ELF-1 (cell line): ENCODE results near the gene TBC1D2B.
"Not testable (repeated sequence)": the region's sequence is repeated elsewhere in the genome, so short reads cannot be mapped to it uniquely, and the experiment has no call there.

Experiments used
- DNase-seq: peaks from one replicate; pipeline ENCODE4 v3.0.0-alpha.2; 2016; ENCODE audit warnings: low read depth, low spot score

The TBC1D2B gene

DNA sequence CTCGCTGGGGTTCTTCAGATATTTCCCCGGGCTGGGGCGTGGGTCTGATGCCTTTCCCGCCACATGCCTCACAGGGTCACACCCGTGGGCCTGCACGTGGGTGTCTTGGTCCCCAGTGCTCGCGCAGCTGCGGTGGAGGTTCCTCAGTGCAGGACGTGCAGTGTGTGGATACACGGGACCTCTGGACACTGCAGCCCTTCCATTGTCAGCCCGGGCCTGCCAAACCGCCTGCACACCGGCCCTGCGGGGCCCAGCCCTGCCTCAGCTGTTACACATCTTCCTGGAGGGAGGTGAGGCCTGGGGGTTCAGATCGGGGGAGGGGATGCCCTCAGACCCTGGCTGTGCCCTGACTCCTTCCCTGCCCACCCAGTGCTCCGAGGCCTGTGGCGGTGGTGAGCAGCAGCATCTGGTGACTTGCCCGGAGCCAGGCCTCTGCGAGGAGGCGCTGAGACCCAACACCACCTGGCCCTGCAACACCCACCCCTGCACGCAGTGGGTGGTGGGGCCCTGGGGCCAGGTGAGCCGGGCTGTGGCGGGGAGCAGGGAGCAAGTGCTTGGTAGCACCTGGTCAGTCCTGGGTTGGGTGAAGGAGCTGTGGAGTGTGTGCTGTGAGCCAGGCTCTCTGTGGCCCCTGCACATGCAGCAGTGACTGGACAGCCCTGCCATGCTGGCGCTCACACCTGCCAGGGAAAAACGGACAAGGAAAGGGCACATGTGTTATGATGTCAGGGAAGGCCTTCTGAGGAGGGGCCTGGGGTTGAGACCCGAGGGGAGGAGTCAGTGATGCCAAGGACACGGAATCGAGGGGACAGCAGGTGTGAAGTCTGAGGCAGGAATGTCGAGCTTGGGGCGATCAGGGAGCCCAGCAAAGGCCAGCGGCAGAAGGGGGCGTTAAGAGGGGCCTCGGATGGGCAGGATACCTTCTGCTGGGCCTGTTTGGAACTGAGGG lies 88.9 kb downstream of the TBC1D2B start:
- DNase-seq = no peak

GRCh38 chr15:77987765-77988136 lies 89.8 kb downstream of the TBC1D2B start:
- not testable (repeated sequence) for DNase-seq

GRCh38 chr15:77986891-77987764 lies 90.4 kb downstream of the TBC1D2B start:
- no peak for DNase-seq

GRCh38 chr15:77985931-77986480 lies 91.5 kb downstream of the TBC1D2B start:
- DNase-seq = no peak

DNA sequence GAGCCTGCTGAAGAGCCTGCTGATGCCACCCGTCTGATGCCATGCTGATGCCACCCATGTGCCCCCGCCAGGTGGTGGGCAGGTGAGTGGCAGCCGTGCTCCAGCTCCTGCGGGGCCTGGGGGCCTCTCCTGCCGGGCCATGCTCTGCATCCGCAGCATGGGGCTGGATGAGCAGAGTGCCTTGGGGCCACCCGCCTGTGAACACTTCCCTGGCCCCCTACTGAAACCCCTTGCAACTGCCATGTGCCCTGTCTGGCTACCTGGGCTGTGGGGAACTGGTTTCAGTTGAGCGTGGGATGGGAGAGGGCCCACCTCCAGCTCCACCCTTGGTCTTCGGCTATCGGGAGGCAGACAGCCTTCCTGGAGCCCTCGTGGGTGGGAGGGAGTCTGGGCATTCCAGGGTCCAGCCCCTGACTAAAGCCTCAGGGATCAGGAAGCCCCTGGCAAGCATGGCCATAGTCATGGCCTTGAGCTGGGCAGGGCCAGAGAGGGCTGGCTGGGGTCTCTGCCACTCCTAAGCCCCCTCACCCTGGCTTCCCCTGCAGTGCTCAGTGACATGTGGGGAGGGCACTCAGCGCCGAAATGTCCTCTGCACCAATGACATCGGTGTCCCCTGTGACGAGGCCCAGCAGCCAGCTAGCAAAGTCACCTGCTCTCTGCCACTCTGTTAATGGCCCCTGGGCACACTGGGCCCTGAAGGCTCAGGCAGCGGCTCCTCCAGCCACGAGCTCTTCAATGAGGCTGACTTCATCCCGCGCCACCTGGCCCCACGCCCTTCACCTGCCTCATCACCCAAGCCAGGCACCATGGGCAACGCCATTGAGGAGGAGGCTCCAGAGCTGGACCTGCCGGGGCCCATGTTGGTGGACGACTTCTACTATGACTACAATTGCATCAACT lies 92.2 kb downstream of the TBC1D2B start:
- no peak for DNase-seq

- DNase-seq = no peak
Observed at GRCh38 chr15:77984446-77984861, 93.1 kb downstream of the TBC1D2B start.

- DNase-seq = no peak
Observed at GRCh38 chr15:77983708-77984445, 93.6 kb downstream of the TBC1D2B start.

DNA sequence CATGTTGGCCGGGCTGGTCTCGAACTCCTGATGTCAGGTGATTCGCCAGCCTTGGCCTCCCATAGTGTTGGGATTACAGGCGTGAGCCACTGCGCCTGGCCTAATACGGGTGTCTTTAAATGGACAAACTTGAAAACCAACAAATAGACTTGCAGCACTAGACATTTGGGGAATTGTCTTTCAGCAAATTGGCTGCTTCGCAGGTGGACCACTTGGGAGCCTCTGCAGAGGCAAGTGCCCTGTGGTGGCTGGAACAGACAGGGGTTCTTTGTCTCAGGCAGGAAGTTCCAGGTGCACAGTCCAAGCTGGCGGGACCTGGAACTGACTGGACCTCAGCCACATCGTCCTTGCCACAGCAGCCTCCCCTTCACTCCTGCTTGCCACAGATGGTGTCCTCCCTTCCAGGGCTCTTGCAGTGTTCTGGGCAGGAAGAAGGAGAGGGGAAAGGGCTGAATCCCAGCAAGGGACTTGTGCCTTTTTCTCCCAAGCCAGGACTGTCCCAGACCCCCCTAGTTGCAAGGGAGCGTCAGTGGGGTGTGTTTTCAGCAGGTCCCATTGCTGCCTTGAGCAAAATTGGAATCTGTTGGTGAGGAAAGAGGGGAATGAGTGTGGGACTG lies 94.3 kb downstream of the TBC1D2B start:
- DNase-seq = no peak

GRCh38 chr15:77982127-77982490 lies 95.4 kb downstream of the TBC1D2B start:
- DNase-seq = no peak

DNA sequence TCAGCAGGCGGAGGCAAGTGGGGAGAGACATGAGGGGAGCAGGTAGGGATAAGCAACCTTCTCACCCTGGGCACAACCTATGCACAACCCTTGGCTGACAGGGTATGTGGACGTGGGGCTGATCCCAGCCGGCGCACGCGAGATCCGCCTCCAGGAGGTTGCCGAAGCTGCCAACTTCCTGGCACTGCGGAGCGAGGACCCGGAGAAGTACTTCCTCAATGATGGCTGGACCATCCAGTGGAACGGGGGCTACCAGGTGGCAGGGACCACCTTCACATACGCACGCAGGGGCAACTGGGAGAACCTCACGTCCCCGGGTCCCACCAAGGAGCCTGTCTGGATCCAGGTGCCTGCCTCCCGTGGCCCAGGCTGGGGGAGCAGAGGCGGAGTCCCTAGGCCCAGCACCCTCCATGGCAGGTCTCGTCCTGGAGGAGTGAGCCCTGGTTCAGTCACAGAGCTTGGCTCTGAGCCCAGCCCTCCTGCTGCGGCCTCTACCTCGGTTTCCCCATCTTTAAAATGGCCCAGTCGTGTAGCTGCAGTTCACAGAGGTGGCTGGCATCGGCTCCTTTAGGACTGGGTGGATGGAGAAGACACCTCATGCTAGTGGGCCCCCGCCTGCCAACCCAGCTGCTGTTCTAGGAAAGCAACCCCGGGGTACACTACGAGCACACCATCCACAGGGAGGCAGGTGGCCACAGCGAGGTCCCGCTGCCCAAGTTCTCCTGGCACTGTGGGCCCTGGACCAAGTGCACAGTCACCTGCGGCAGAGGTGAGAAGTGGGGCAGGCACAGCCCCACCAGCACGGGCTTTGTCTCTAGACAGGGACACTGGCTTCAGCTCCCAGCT lies 96.0 kb downstream of the TBC1D2B start:
- no peak for DNase-seq

GRCh38 chr15:77980674-77981073 lies 96.8 kb downstream of the TBC1D2B start:
- not testable (repeated sequence) for DNase-seq

DNA sequence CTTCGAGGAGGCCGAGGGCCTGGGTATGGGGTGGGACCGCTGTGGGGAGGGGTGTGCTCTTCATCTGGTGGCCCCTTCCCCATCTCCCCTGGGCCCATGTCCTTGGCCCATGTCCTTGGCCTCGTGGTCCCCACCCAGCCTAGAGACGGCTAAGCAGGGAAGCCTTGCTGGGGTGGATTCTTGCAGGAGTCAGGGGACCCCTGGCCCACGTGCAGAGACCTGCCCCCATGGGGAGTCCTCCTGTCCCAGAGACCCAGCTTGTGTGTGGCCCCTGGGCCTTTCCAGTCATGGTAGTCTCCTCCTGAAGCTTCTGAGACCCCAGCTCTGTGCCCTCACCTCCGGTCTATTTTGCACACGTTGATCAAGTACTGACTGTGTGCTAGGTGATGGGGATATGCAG lies 97.4 kb downstream of the TBC1D2B start:
- no peak for DNase-seq

DNA sequence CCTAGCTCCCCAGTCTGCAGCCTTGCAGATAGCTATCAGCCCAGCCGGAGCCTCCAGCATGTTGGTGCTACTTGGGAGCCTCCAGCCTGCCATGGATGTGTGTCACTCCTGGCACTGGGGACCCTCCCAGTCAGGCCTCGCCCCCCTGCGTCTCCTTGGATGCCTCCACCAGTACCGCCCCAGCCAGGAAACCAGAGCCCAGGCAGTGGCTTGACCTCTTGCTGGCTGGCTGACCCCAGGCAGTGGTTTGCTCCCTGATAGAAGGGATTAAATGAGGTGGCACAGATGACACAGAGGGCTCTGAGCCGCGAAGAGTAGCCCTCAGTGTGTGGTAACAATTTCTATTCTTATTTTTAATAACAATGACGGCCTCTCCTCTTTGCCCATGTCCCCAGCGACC lies 98.4 kb downstream of the TBC1D2B start:
- not testable (repeated sequence) for DNase-seq

DNA sequence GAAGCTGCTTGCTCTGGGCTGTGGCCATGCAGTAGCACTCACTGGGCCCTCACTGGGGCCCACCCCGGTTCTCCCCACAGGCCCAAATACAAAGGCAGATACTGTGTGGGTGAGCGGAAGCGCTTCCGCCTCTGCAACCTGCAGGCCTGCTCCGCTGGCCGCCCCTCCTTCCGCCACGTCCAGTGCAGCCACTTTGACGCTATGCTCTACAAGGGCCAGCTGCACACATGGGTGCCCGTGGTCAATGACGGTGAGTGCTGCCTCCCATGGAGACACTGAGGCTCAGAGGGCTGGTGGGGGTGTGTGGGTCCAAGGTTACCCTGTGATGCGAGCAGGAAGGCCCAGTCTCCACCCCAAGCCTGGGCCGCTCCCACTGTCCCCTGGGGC lies 98.8 kb downstream of the TBC1D2B start:
- DNase-seq = not testable (repeated sequence)

DNA sequence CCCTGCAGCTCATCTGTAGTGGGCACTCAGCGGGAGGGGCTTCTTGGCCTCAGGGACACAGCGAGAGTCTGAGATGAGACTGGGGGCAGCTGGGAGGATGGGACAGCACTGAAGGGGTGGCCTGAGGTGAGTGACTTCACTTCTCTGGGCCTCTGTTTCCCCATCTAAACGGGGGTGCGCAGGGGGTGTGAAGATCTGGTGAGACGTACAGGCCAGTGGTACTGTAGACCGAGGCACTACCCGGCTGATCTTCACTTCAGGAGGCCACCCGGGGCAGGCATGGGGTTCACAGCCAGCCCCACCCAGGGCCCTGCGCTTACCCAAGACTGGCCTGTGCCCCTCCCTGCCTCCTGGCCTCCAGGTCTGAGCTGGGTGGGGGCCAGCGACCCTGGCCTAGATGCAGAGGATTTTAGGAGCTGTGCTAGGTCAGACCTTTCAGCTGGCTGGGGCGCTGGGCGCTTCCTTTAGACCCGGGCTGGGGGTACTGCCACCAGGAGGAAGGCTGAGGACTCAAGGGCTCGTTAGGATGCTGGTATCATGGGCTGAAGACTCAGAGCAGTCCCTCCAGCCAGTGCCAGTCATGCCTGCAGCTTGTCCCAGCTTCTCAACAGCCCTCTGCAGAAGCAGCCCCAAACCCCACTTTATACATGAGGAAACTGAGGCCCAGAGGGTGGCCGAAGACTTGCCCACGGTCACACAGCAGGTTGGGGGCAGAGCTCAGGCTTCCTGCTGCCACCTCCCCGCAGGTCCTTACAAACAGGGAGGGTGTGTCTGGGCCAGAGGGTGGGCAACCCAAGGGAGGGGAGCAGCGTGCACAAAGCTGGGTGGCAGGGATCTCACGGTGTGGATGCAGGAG lies 99.4 kb downstream of the TBC1D2B start:
- DNase-seq = not testable (repeated sequence)

DNA sequence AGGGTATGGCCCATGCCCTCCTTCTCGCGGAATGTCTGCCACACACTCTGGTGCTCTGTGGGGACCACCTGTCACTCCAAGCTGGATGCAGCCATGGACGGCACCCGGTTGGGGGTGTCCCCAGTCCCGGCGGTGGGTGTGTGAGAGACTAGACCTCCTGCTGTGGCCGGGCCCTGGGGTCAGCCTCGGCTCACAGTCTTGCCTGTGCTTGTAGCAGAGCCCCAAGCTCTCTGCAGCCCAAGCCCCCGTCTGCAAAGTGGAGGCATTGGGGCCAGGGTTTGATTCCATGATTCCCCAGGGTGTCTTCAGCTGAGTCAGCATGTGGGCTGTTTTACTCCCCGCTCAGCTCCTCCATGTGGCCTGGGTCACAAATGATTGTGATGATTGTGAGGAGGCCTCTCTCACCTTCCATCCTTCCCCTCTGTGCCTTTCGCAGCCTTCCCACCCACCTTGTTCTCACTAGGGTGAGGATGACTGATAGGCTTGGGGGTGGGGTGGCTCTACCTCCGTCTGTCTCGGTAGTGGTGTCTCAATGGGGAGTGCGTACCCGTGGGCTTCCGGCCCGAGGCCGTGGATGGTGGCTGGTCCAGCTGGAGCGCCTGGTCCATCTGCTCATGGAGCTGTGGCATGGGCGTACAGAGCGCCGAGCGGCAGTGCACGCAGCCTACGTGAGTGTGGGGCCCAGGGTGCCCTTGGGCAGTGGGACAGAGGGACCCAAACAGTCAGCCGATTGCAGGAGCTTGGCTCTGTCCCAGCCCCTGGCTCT lies 100.6 kb downstream of the TBC1D2B start:
- DNase-seq = not testable (repeated sequence)

- not testable (repeated sequence) for DNase-seq
Observed at GRCh38 chr15:77976095-77976450, 101.4 kb downstream of the TBC1D2B start.
